ENCODE measurements around the gene GPC6.

The GPC6 gene

DNA sequence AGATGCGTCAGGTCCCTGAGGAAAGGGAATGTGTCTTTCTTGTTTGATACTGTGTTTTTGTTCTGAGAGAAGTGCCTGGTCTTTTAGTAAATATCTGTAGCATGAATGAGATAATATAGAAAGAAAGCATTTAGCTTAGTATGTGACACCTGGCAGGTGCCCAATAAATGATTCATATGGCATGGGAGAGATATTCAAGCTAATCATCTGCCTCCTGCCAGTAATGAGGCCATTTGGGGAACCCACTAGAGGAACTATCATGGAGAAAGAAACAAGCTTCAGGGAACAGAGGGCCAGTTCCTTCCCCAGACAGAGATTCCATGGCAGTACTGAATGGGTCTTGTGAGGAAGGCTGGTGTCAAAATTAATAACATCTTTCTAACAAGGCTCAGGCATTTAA, 648.9 kb downstream of the GPC6 start:
- H3K4me2 ChIP-seq = no peak overlapping the region
- H3K79me2 ChIP-seq (ENCODE audit: insufficient read depth, low read depth) = no peaks in the 10 kb centered on the region
- TF ChIP-seq, protein P1, sequence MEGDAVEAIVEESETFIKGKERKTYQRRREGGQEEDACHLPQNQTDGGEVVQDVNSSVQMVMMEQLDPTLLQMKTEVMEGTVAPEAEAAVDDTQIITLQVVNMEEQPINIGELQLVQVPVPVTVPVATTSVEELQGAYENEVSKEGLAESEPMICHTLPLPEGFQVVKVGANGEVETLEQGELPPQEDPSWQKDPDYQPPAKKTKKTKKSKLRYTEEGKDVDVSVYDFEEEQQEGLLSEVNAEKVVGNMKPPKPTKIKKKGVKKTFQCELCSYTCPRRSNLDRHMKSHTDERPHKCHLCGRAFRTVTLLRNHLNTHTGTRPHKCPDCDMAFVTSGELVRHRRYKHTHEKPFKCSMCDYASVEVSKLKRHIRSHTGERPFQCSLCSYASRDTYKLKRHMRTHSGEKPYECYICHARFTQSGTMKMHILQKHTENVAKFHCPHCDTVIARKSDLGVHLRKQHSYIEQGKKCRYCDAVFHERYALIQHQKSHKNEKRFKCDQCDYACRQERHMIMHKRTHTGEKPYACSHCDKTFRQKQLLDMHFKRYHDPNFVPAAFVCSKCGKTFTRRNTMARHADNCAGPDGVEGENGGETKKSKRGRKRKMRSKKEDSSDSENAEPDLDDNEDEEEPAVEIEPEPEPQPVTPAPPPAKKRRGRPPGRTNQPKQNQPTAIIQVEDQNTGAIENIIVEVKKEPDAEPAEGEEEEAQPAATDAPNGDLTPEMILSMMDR (conservative IDR thresholded peaks at IDR 0.05; ENCODE audit: low read depth, low read length) = no peak

DNA sequence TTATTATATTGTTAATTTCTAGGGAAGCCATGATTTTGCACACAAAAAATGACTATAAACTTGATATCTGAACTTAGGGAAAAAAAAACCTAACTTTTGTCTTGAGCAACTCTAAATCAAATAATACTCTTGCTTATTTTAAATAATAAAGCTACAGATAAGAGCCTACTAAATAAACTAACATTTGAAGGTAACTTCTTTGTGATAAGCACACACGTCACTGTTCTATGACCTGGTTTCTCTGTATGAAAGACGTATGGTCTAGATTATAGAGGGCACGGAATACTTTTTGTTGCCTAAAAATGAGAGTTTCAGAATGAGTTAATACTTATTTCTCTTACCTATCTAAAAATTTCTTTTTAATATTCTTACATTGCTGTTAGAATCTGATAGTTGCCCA, 649.6 kb downstream of the GPC6 start:
- Histone ChIP-seq H3K27me3 (ENCODE audit: insufficient read depth, low read depth) (no peaks in the 10 kb centered on the region), H3K4me1 (ENCODE audit: low read depth, poor library complexity, severe bottlenecking) (no peaks in the 10 kb centered on the region), H3K79me2 (ENCODE audit: insufficient read depth, low read depth) (no peaks in the 10 kb centered on the region), H3K4me3 (IDR thresholded peaks at IDR 0.05; ENCODE audit: insufficient read depth, low read depth, low read length) (no peak overlapping the region), H2AFZ (ENCODE audit: low read depth) (no peak overlapping the region), H3K36me3 (ENCODE audit: insufficient read depth) (no peaks in the 10 kb centered on the region), H4K20me1 (ENCODE audit: insufficient read depth) (no peaks in the 10 kb centered on the region), H3K9ac (no peak overlapping the region), H3K4me2 (no peak overlapping the region), H3K27ac (no peak overlapping the region)
- TF ChIP-seq, protein P1 (conservative IDR thresholded peaks at IDR 0.05; ENCODE audit: low read depth, low read length) = no peak

More for the DNA sequence above, 648.9 kb downstream of the GPC6 start:
- no peaks in the 10 kb centered on the region for H3K4me1 ChIP-seq (ENCODE audit: low read depth, poor library complexity, severe bottlenecking)
- no peak overlapping the region for H3K4me3 ChIP-seq (IDR thresholded peaks at IDR 0.05; ENCODE audit: insufficient read depth, low read depth, low read length)
- H3K27ac ChIP-seq = no peak overlapping the region
- H3K9ac ChIP-seq = no peak overlapping the region
- H4K20me1 ChIP-seq (ENCODE audit: insufficient read depth) = no peaks in the 10 kb centered on the region
- H3K27me3 ChIP-seq (ENCODE audit: insufficient read depth, low read depth) = no peaks in the 10 kb centered on the region
- H2AFZ ChIP-seq (ENCODE audit: low read depth) = no peak overlapping the region
- H3K36me3 ChIP-seq (ENCODE audit: insufficient read depth) = no peaks in the 10 kb centered on the region

DNA sequence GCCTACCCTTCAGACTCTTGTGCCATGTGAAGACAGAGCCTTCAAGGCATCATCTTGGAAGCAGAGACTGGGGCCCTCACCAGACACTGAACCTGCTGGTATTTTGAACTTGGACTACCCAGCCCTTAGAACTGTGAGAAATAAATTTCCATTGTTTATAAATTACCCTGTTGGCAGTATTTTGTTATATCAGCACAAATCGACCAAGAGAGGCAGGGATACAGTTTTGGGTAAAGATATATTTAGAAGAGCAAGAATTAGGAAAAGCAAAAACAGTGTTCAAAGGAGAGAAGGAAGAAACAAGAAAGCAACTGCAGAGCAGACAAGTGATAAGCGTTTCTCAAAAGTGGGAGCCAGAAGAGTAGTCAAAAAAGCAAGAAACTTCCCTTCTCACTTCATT, 652.1 kb downstream of the GPC6 start:
- Histone ChIP-seq H3K4me2 (no peak overlapping the region), H3K27ac (no peak overlapping the region), H3K36me3 (ENCODE audit: insufficient read depth) (no peaks in the 10 kb centered on the region), H3K4me3 (IDR thresholded peaks at IDR 0.05; ENCODE audit: insufficient read depth, low read depth, low read length) (no peak overlapping the region), H3K4me1 (ENCODE audit: low read depth, poor library complexity, severe bottlenecking) (no peaks in the 10 kb centered on the region), H4K20me1 (ENCODE audit: insufficient read depth) (no peaks in the 10 kb centered on the region), H3K79me2 (ENCODE audit: insufficient read depth, low read depth) (no peaks in the 10 kb centered on the region), H2AFZ (ENCODE audit: low read depth) (no peak overlapping the region), H3K27me3 (ENCODE audit: insufficient read depth, low read depth) (no peaks in the 10 kb centered on the region), H3K9ac (no peak overlapping the region)
- TF ChIP-seq, protein P1 (conservative IDR thresholded peaks at IDR 0.05; ENCODE audit: low read depth, low read length) = no peak

DNA sequence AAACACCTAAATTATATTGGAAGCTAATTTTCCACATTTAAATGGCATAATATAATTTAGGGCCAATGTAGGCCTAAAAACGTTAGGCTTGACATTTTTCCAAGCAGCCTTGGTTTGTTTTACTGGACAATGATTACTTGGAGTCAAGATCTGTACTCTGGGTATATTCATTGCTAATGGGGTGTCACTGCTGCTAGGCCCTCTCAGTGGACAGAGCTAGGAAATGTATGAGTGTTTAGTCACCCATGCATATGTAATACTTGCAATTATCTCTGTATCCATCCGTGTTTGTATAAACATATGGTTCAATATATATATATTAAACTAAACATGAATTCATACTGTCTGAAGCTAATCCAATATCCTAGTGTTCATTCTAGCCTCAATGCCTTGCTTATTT, 654.8 kb downstream of the GPC6 start:
- Histone ChIP-seq H3K36me3 (ENCODE audit: insufficient read depth) (no peaks in the 10 kb centered on the region), H3K9ac (no peak overlapping the region), H3K4me2 (no peak overlapping the region), H3K27me3 (ENCODE audit: insufficient read depth, low read depth) (no peaks in the 10 kb centered on the region), H3K4me3 (IDR thresholded peaks at IDR 0.05; ENCODE audit: insufficient read depth, low read depth, low read length) (no peak overlapping the region), H4K20me1 (ENCODE audit: insufficient read depth) (no peaks in the 10 kb centered on the region), H3K27ac (no peak overlapping the region), H3K79me2 (ENCODE audit: insufficient read depth, low read depth) (no peaks in the 10 kb centered on the region), H2AFZ (ENCODE audit: low read depth) (no peak overlapping the region), H3K4me1 (ENCODE audit: low read depth, poor library complexity, severe bottlenecking) (no peaks in the 10 kb centered on the region)
- TF ChIP-seq, protein P1 (conservative IDR thresholded peaks at IDR 0.05; ENCODE audit: low read depth, low read length) = no peak
